Muscle of arm (tissue), 12 donors: ENCODE results near the gene NKAIN4. TPM values are rescaled to one million over a fixed set of nuclear protein-coding genes. Genes with fewer than 3 reads are reported as not detected.
"Not testable (repeated sequence)": the region's sequence is repeated elsewhere in the genome, so short reads cannot be mapped to it uniquely, and the experiment has no call there.

Source experiments
- DNase-seq: peaks from one replicate; pipeline ENCODE4 v3.0.0-alpha.2; 2013
- polyA plus RNA-seq, 12 donors: library from polyadenylated mRNA; unstranded; fragments of 120-200 nt; gene quantifications; one replicate each; pipeline ENCODE4 v1.2.1, GENCODE V29; 2013; ENCODE audit not compliant: insufficient read length in 12 of 12

Gene NKAIN4
- polyA plus RNA-seq, 12 donors = 15.3 to 34.7 (median 26.2) TPM; not detected in 1

DNA sequence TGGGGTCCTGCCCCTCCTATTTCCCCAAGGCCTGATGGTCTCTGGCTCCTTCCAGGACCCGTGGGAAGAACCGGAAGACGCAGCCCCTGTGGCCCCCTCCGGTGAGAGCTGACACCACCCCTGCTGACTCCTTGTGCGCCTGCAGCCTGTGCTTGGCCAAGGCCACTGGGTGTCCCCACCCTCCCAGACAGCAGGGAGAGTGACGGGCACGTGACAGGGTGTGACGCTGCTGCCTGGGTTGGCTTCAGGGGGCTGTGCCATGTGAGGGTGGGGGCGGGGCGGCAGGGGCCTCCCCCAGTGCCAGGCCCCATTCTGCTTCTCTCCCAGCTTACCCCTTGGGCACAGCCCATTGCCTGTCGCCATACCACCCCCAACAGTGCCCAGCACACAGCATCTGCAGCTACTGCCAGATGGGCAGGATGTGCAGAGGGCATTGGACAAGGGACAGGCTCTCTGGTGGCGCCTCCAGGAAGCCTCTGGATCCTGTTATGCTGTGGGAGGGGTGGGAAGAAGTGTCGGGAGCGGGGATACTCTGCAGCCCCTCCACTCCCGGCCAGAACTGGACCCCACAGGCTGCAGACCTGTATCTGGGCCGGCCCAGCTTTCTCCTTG lies 15.6 kb downstream of the NKAIN4 start:
- DNase-seq = no peak

DNA sequence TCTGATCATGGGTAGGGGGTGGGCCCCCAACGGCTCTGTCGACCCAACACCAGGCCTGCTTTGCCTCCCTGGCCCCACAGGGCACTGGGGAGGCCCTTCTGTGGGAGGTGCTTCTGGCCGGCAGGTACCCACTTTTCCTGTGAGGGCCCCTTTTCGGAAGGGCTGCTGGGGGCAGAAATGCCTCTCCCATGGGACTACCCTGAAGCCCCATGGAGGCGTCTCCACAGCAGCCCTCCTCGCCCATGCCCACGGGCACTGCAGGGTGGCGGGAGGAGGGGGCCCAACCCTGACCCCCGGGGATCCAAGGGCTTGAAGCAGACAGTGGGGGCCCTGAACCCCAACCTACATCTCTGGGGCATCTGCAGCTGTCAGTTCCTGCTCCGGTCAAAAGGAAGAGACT lies 16.2 kb downstream of the NKAIN4 start:
- no peak for DNase-seq

DNA sequence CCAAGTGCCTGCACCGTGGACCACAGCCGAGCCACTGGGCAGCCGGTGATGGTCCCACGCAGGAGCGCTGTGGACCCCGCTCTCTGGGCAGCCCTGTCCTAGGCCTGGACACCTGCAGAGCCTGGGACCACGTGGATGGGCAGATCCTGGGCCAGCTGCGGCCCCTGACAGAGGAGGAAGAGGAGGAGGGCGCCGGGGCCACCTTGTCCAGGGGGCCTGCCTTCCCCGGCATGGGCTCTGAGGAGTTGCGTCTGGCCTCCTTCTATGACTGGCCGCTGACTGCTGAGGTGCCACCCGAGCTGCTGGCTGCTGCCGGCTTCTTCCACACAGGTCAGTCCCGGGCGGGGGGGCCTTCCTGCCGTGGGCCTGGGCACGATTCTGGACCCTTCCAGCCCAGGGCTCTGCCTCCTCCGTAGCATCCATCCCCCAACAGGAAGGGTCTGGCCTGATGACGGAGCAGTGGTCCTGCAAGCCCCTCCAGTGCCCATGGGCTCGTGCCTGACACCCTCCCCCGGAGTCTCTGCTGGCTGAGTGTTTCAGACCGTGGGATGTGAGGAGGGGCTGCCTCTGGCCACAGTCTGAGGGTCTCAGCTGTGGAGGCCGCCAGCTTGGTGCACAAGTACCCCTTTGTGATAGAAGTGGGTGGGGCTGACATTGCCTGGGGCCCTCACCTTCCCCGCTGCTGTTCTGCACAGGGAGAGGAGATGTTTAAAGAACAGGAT lies 18.0 kb downstream of the NKAIN4 start:
- DNase-seq = no peak

DNA sequence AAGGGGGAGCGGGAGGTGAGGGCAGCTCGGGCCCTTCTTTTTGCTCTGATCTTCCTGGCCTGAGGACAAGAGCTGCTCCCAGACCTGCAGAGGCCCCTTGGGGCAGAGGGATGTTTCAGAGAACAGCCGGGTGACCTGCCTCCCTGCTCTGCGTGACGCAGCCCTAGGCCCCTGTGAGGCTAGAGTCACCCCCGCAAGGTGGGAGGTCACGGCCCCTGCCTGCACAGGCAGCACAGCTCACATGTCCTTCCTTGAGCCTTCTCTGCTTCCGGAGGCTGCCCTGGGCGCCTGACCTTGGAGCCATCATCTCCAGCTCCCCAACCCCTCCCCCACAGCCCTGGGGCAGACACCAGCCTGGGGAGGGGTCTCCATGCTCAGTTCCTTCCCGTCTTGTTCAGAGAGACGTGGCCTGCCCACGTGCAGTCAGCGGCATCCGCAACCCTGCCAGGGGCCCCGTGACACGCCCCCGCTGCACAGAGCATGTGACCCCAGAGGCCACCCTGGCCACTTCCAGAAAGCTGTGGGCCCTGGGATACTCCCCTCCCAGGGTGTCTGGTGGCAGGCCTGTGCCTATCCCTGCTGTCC lies 18.8 kb downstream of the NKAIN4 start, which contains the start of gene BIRC7:
BIRC7 (plus strand) TSS at position 507 of the 585 bp plus-strand sequence. CDS start 192 bp downstream, outside the sequence.
- no peak for DNase-seq

DNA sequence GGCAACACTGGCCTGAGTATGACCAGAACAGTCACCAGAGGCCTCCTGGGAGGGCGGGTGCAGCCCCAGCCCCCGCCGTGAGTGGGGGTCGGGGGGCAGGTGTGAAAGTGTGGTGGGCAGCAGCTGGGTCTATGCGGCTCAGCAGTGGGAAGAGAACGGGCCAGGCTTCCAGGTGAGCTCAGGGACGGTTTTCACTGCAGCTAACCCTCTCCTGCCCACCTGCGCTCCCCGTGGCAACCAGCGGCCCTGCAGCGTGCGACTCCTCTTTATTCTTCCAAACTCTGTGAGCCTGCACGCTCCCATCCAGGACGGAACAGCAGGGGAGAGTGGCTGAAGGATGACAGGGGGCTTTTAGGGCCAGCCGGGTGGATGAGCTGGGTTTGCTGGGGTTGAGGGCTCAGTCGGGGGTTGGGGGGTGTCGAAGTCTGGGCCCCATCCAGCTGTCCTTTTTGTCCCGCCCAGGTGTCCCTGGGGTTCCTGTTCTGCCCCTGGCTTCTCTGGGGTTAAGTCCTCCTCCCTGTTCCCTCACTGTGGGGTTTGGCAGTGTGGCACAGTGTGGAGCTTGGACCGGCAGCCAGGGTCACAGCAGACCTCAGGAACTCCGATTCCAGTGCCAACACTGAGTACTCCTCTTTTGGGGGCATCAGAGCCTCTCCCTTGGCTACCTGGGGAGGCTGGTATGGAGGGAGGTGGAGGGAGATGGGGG lies 19.4 kb downstream of the NKAIN4 start:
- DNase-seq = no peak

DNA sequence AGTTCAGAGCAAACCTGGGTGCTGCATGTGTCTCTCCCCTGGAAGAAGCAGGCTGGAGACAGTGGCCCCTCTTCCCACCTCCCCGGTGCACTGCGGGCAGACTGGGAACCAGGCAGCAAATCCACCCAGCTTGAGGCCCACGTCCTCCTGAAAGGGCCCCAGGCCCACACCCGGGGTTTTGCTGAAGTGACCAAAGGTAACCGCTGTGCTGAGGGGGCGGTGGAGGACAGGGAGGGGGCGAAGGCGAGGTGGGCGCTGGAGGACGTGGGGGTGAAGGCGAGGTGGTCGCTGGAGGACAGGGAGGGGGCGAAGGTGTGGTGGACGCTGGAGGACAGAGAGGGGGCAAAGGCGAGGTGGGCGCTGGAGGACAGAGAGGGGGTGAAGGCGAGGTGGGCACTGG lies 20.3 kb downstream of the NKAIN4 start:
- DNase-seq = no peak

DNA sequence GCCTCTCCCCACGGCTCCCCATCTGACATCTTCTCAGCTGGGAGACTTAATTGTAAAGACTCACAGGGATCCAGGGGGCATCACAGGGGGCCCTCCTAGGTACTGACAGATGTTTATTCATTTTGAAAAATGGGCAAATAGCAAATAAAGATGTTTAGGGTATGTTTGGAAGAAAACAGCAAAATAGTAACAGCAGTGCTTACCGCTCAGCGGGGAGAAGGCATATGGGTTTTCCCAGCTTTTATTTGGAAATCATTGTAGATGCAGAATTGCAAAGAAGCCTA lies 21.3 kb downstream of the NKAIN4 start:
- DNase-seq = no peak

DNA sequence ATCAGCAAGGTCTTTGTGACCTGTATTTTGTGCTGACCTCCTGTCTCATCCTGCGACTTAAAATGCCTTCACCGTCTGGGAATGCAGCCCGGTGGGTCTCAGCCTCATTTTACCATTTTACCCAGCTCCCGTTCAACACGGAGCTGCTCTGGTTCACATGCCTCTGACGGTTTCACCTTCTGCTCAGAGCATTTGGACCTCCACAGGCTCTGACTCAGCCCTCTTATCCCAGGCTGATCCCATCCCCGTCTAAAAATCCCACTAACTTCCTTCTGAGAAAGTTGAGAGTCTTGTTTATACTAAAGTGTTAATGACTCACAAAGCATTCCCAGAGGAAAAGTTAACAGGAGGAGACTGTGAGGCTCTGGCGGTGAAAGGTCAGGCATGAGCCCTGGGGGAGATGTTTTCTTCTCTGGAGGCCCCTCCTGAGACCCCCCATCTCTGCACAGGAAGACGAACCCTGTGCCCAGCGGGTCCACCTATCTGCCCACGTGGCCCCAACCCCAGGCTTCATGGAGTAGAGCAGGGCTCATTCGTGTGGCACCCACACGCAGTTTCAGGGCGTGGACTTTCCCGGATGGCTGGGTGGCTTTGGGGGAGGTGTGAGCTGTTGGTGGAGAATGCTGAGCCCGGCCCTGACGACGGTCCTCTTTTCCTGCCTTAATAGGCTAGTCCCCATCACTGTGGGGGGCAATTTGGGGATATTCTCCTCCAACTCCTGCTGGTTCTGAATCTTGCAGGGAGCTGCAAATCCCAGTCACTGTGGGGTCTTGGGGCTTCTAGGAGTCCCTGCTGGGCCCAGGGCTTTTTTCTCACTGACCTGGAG lies 21.8 kb downstream of the NKAIN4 start:
- no peak for DNase-seq

DNA sequence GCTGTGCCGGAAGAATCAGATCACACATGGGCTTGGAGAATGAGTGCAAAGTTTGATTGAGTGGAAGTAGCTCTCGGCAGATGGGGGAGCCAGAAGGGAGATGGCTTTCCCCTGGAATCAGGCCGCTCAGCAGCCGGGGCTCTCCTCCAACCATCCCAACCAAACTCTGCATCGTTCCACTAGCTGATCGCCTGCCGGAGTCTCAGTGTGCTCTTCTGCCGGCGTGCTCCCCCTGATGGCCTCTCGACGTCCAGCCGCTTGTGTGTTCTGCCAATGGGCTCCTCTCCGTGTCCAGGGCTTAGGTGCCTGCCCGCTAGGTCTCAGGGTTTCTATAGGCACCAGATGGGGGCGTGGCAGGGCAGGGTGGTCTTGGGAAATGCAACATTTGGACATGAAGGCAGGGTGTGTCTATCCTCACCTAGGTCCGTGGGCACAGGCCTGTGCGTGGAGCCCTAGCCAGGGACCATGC lies 23.4 kb downstream of the NKAIN4 start:
- DNase-seq = peak; percentile 70

DNA sequence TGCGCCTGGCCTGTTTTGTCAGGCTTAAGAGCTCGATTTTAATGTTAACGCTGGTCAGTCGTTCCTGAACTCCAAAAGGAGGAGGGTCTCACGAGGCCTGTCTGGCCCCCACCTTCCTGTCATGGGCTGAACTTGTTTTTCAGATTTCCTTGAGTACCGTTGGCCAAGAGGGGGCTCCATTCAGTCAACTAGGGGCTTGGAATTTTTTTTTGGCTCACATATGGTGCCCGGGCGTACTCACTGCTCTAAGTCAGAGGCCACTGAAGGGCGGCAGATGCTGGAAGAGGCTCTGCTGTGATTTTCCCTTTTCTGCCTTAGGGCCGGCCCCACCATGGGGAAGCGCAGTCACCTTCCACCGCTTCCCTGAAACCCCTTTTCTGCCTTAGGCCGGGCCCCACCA lies 25.5 kb downstream of the NKAIN4 start:
- no peak for DNase-seq

DNA sequence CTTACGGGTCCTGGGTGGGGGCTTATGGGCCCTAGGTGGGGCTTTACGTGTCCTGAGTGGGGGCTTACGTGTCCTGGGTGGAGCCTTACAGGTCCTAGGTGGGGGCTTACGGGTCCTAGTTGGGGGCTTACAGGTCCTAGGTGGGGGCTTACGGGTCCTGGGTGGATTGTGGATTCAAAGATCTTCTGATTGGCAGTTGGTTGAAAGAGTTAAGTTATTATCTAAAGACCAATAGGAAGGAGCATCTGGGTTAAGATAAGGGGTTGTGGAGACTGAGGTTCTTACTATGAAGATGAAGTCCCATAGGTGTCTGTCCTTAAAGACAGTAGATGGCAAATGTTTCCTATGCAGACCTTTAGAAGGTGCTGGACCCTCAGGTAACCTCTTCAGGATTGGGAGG lies 27.0 kb downstream of the NKAIN4 start:
- no peak for DNase-seq

DNA sequence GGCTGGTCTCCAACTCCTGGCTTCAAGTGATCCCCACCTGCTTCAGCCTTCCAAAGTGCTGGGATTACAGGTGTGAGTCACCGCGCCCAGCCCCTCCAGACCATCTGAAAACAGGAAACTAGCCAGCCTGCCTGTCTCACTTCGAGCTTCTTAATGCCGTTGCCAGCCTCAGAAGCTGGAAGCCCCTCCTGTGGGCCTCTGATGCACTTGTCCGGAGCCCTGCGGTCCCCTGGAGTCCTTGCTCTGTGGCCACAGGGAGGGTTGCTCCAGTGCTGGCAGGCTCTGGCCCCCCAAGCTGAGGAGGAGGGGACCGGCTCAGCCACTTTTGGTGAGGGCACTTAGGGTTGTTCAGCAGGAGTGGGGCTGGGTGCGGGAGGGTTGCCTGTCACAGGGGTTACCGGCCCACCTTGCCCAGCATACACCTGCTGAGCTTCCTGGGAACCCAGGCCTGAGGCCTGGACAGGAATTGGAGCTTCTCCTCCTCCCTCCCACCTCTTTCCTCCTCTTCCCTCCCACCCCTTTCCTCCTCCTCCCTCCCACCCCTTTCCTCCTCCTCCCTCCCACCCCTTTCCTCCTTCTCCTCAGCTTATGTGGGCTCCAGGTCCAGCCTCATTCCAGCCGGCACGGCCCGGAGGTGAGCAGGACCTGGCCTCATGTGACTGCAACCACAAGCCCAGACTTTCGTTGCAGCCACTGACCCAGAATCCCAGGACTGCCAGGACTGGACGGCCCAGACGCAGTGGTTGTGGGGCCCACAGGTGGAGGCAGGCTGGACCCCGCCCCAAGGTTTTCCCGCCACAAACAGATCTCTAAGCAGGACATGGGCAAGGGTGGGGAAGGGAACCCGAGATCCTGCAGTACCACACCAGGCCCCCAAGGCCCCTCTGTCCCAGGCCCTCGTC lies 28.0 kb downstream of the NKAIN4 start:
- DNase-seq = no peak

DNA sequence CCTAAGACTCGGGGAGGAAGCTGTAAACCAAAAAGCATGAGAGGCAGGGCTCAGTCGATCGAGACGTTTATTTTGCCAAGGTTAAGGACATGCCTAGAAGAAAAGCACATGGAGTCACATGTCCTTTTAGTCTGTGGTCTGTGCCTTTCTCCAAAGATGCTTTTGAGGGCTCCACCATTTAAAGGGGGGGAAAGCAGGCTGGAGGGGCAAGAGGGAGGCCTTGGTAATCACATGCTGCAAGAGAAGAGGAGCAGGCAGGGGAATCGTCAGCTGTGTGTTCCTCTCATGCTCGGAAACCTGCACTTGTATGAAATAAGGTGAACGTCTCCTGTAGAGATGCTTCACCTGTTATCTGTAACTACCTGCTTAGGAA lies 29.2 kb downstream of the NKAIN4 start:
- DNase-seq = no peak

DNA sequence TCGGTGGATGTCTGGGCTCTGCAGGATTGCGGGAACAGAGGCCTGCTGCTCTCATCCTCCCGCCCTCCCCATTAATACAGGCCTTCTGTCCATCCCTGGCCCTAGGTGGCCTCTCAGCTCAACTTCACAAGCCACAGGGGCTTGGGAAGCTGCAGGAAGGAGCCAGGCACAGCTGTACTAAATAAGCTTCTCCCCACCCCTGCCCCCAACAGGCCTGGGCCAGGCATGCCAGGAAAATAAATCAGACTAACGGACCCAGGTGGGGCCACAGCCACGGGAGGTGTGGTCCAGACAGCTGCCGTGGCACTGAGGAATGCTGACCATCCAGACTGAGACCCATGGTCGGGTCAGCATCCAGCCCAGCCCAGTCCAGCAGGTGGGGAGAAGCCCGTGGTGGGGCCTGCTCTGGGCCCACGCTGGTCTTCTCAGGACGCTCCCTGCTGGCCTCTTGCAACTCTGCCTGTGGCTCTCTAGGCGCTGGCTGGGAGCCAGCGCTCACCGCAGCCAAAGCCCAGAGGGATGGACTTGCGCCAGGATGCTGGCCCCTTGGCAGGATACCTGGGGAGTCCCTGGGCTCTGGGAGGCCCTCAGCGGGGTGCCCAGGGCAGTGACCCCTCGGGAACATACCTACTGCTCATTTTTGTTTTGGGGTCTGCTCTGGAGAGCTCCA lies 29.7 kb downstream of the NKAIN4 start:
- DNase-seq = no peak

DNA sequence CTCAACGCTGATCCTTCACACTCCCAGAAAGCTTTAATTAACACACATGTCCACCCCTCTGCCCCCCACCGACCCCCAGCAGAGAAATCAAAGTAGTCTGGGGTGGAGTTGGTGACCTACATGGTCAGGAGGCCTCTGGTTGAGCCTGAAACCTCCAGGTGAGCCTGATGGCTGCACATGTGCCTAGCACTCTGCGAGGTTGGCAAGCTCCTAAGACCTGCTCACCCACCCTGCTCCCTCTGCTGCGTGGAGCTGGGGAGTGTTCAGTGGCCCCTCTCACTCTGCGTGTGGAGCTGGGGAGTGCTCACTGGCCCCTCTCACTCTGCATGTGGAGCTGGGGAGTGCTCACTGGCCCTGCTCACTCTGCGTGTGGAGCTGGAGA lies 30.4 kb downstream of the NKAIN4 start:
- DNase-seq = no peak

DNA sequence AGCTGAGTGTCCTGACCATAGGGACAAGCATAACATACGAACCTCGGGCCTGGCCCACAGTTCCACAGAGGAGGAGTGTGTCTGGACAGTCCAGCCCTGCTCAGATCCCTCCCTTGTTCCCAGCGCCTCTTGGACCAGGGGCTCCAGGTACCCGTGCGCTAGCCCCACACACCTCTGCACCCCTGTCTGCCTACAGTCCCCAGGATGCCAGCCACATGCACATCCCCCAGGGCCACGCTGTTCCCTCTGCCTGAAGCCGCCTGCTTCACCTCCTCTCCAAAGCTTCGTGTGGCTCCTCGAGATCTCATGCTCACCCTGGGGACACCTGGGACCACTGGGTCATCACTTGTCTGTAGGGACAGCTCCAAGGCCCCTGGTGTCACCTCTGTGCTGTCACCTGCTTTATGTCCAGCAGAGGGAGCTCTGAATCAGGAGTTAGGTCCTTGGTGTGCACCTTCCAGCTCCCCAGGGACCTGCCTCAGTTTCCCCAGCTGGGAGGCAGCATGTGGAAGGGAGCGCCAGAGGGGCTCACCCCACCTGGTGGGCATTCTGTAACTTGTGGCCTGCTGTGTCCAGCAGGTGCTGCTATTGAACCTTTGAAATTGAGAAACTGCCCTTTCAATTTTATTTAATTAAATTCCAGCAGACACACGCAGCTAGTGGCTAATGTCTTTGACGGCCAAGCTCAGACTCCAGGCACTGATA lies 31.0 kb downstream of the NKAIN4 start:
- peak; percentile 25 for DNase-seq

DNA sequence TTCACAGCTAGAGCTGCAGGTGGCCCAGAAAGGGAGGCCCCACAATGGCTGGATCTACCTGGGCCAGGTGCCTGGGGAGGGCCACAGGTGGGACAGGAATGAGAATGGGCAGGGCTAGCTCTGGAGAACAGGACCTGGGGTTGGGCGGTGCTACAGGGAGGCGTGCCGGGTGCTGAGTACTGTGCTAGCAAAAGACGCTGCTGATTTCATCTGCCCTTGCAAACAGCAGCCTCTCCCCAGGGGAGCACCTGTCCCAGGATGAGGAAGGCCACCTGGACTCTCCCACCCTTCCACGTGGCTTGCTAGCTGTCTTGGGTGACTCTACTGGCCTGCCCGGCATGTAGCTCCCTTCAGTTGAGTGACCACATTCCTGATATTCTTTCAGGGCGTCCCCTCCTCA lies 31.7 kb downstream of the NKAIN4 start:
- no peak for DNase-seq

DNA sequence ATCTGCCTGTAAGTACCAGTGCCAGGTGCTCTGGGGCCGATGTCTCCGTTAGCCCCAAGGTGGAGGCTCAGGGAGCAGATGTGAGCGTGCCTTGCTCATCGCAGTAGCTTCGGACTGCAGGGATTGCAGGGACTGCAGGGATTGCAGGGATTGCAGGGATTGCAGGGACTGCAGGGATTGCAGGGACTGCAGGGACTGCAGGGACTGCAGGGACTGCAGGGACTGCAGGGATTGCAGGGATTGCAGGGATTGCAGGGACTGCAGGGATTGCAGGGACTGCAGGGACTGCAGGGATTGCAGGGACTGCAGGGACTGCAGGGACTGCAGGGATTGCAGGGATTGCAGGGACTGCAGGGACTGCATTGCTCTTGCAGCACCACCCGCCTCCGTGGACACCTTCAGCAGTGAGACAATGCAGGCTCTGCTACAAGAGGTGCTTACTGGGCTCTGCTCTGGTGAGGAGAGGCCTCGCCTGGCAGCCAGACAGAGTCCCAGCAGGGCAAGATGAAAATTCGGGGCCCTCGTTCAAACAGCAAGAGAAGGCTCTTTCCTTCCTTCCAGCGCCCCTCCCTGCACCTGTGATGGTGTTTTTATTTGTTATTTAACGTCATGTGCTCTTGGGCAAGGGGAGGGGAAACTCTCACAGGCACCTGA lies 32.7 kb downstream of the NKAIN4 start:
- not testable (repeated sequence) for DNase-seq
